A375 (cell line): ENCODE measurements around the gene CFAP100. TPM values are rescaled to one million over a fixed set of nuclear protein-coding genes. Genes with fewer than 3 reads are reported as not detected.

Experiments used
- total RNA-seq: library from RNA; depleted of rRNA; stranded (reverse); fragments of >200 nt; shearing (Covaris generic); gene quantifications from 2 replicates; pipeline ENCODE4 v1.2.3, GENCODE V29; 2014; rRNA removed

Gene CFAP100
- not detected in 2 replicates for total RNA-seq

GRCh38 chr3:126394179-126394976, at the start of gene CFAP100:
CFAP100 (plus strand) TSS chr3:126394909; CDS start chr3:126396001, 1,092 bp downstream.

GRCh38 chr3:126357295-126358037, 37.2 kb upstream of the CFAP100 start, which contains the start of gene KLF15:
KLF15 (minus strand) TSS chr3:126357408; CDS start chr3:126352922, 4,486 bp downstream.

GRCh38 chr3:126475413-126476114, 80.9 kb downstream of the CFAP100 start, which contains the start of gene ZXDC:
ZXDC (minus strand) TSS chr3:126475891; CDS start chr3:126475865, 26 bp downstream.

Other genes starting within 250 kb of the CFAP100 start
- 0.11 TPM in 1 of 2 replicates, not detected in the other for gene ALDH1L1, start 214.3 kb upstream of the CFAP100 start, total RNA-seq
- 5.8 and 8.3 TPM in 2 replicates for gene KLF15, start 37.5 kb upstream of the CFAP100 start, total RNA-seq
- 29.4 and 31.6 TPM in 2 replicates for gene ZXDC, start 81.0 kb downstream of the CFAP100 start, total RNA-seq
- not detected in 2 replicates for gene UROC1, start 122.9 kb downstream of the CFAP100 start, total RNA-seq
- gene CHST13, start 129.2 kb downstream of the CFAP100 start, total RNA-seq = 0.05 and 0.83 TPM in 2 replicates
- gene C3orf22, start 164.0 kb downstream of the CFAP100 start, total RNA-seq = not detected in 2 replicates